ENCODE data around the gene TMEM237. TPM values are rescaled to one million over a fixed set of nuclear protein-coding genes. Genes with fewer than 3 reads are reported as not detected.

Gene TMEM237
- total RNA-seq, 1 donor from 2014 or later: 30.3 TPM

Small RNA genes lying within 50 kb of the gene (small RNA-seq; reads per million reads assigned to genes)
- gene RNU6-651P: not detected

Other genes with a start within 250 kb of the TMEM237 start
- gene TRAK2, start 192.0 kb downstream of the TMEM237 start, total RNA-seq: 47.3 TPM
- 106 TPM for gene STRADB, start 191.8 kb downstream of the TMEM237 start, total RNA-seq
- gene MPP4, start 55.1 kb upstream of the TMEM237 start, total RNA-seq: 0.31 TPM
- 79.7 TPM for gene ALS2, start 137.4 kb upstream of the TMEM237 start, total RNA-seq
- gene CDK15, start 163.0 kb upstream of the TMEM237 start, total RNA-seq: not detected

All from occipital lobe (tissue), 2 donors.